Ascending aorta (tissue), 2 donors: ENCODE measurements around the gene FBLIM1. TPM values are rescaled to one million over a fixed set of nuclear protein-coding genes. Genes with fewer than 3 reads are reported as not detected.

Source experiments
- DNase-seq, 2 donors: peaks; one replicate each; pipeline ENCODE4 v3.0.0-alpha.2; 2019; ENCODE audit warnings: low spot score in 2 of 2
- H3K27ac ChIP-seq, 2 donors: fragments of 200-600 bp; sonication (generic); one replicate each; pipeline ENCODE4 v1.5.1; 2016 to 2017; ENCODE audit warnings: mild to moderate bottlenecking in 1 of 2
- H3K27me3 ChIP-seq: fragments of 200-600 bp; sonication (generic); one replicate; pipeline ENCODE4 v1.5.1; 2017
- H3K36me3 ChIP-seq, 2 donors: fragments of 200-600 bp; sonication (generic); one replicate each; pipeline ENCODE4 v1.5.1; 2016
- H3K4me1 ChIP-seq, 2 donors: fragments of 200-600 bp; sonication (generic); one replicate each; pipeline ENCODE4 v1.5.1; 2016 to 2017; ENCODE audit warnings: mild to moderate bottlenecking in 1 of 2
- H3K4me3 ChIP-seq, 2 donors: fragments of 200-600 bp; sonication (generic); one replicate each; pipeline ENCODE4 v1.5.1; 2016 to 2017; ENCODE audit warnings: mild to moderate bottlenecking in 1 of 2
- H3K9me3 ChIP-seq, 2 donors: fragments of 200-600 bp; sonication (generic); one replicate each; pipeline ENCODE4 v1.5.1; 2016
- intact Hi-C: fragments of 100-400 bp; cut with DNase I; formaldehyde crosslinking; loops from one replicate; pipeline ENCODE4 v1.15.1; 2023
- total RNA-seq: library from RNA; depleted of rRNA; stranded (reverse); fragments of >200 nt; gene quantifications from one replicate; pipeline ENCODE4 v1.1.0, GENCODE V29; 2016
- TF ChIP-seq, protein P1 (sequence below), 3 experiments: fragments of 200-600 bp in 2 of 3; fragments of 450-650 bp in 1 of 3; sonication (generic) in 2 of 3; IDR thresholded peaks; one replicate each; pipeline ENCODE4 v1.5.1; 2016 to 2019; ENCODE audit warnings: antibody characterized with exemption in 3 of 3, mild to moderate bottlenecking in 1 of 3, moderate library complexity in 1 of 3

Gene FBLIM1
- total RNA-seq, 1 donor from 2014 or later, result 641 TPM

GRCh38 chr1:15830258-15830657 lies 71.7 kb downstream of the FBLIM1 start:
- Histone ChIP-seq H3K27me3 (no peaks in the 10 kb centered on the region), H3K27ac (peak overlapping the region; percentile 100), H3K9me3 (no peaks in the 10 kb centered on the region), H3K4me3 (peak overlapping the region in 1 of 2 donors; percentile 17), H3K4me1 (peaks cover 4 to 22% of the 10 kb centered on the region in 2 donors), H3K36me3 (no peaks in the 10 kb centered on the region)
- intact Hi-C loops, result no loop called here
- TF ChIP-seq, protein P1, sequence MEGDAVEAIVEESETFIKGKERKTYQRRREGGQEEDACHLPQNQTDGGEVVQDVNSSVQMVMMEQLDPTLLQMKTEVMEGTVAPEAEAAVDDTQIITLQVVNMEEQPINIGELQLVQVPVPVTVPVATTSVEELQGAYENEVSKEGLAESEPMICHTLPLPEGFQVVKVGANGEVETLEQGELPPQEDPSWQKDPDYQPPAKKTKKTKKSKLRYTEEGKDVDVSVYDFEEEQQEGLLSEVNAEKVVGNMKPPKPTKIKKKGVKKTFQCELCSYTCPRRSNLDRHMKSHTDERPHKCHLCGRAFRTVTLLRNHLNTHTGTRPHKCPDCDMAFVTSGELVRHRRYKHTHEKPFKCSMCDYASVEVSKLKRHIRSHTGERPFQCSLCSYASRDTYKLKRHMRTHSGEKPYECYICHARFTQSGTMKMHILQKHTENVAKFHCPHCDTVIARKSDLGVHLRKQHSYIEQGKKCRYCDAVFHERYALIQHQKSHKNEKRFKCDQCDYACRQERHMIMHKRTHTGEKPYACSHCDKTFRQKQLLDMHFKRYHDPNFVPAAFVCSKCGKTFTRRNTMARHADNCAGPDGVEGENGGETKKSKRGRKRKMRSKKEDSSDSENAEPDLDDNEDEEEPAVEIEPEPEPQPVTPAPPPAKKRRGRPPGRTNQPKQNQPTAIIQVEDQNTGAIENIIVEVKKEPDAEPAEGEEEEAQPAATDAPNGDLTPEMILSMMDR (IDR thresholded peaks at IDR 0.05), result peak in 1 of 3 experiments; percentile 6
- no peak for DNase-seq

GRCh38 chr1:15833069-15833679 lies 74.6 kb downstream of the FBLIM1 start:
- TF ChIP-seq, protein P1 (IDR thresholded peaks at IDR 0.05), result no peak
- H3K4me3 ChIP-seq, result peak overlapping the region; percentile 79 to 95
- peak overlapping the region; percentile 100 for H3K27ac ChIP-seq
- intact Hi-C loops, result no loop called here
- H3K9me3 ChIP-seq, result no peaks in the 10 kb centered on the region
- H3K27me3 ChIP-seq, result no peaks in the 10 kb centered on the region
- H3K4me1 ChIP-seq, result peaks cover 4 to 33% of the 10 kb centered on the region in 2 donors
- peak in 1 of 2 donors; percentile 81 for DNase-seq
- H3K36me3 ChIP-seq, result no peaks in the 10 kb centered on the region

DNA sequence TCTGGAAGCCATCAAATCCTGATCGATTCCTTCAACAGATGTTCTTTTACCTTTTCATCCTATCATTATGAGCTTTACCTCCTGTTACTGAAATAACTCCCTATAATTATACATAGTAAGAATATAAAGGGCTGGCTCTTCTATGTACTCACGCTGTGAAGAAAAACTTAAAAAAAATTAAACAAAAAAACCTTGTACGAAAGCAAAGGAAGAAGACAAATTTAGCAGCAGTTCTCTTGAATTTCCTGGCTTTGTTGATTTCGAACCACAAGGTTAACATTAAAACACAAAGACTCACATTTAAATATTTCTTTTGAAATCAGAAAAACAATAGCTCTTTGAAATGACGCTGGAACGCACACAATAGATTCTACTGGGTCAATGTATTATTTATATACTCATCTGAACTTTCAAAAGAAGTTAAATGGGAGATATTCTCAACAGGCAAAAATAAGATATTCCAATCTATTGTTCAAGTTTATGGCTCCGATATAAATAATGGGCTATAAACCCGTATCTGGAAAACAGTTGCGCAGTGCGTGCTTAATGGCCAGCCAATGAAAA lies 75.3 kb downstream of the FBLIM1 start:
- H3K4me1 ChIP-seq, result peaks cover 4 to 33% of the 10 kb centered on the region in 2 donors
- intact Hi-C loops, result loop anchor here (1.0 to 2.0 kb wide), 3 partner anchors 34 to 115 kb away; no protein-coding TSS in a partner anchor
- peak overlapping the region; percentile 79 to 95 for H3K4me3 ChIP-seq
- no peaks in the 10 kb centered on the region for H3K36me3 ChIP-seq
- H3K27me3 ChIP-seq, result no peaks in the 10 kb centered on the region
- peak overlapping the region; percentile 100 for H3K27ac ChIP-seq
- H3K9me3 ChIP-seq, result no peaks in the 10 kb centered on the region
- TF ChIP-seq, protein P1 (IDR thresholded peaks at IDR 0.05), result no peak
- no peak for DNase-seq

DNA sequence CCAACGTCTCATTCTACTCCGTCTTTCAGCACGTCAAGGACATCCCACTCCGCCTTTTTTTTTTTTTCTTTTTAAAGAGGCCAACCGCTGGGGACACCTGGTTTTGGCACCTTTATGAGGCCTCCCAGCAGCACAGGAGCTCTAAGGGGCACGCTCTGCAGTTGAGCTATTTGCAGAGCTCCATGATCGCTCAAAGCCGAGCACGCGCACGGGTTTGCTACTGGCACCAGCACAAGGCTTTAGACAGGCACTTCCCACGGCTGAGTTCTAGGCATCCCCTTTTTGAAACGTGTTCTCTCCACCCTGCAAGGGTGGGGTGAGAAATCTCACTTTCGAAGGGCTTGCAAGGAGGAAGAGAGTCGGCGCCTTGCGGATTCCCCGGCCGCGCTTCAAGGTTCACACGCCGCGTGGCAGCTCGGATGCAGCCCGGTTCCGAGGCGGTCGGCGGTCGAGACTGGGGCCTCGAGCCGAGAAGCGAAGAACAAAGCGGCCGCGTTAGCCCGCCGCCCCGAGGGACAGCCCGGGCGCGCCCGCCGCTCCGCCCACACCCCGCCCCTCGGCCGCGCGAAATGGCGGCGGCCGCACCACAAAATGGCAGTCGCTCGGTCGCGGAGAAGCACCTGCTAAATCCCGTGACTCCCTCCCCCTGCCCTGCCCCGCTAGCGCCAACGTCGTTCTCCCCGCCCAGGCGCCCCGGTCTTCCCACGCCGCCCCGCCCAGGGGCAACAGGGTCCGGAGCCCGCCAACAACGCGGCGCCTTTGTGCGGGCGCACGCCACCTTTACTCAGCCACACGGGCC lies 76.0 kb downstream of the FBLIM1 start:
- Histone ChIP-seq H3K27ac (peak overlapping the region; percentile 100), H3K36me3 (no peaks in the 10 kb centered on the region), H3K9me3 (no peaks in the 10 kb centered on the region), H3K4me1 (peaks cover 4 to 33% of the 10 kb centered on the region in 2 donors), H3K27me3 (no peaks in the 10 kb centered on the region), H3K4me3 (peak overlapping the region; percentile 79 to 95)
- TF ChIP-seq, protein P1 (IDR thresholded peaks at IDR 0.05), result no peak
- peak; percentile 43 to 90 for DNase-seq
- intact Hi-C loops, result loop anchor here (1.0 to 2.0 kb wide), 3 partner anchors 34 to 115 kb away; no protein-coding TSS in a partner anchor

- TF ChIP-seq, protein P1 (IDR thresholded peaks at IDR 0.05), result no peak
- no peaks in the 10 kb centered on the region for H3K27me3 ChIP-seq
- intact Hi-C loops, result loop anchor here (2.0 kb wide), 1 partner anchor 52 kb away; no protein-coding TSS in a partner anchor
- no peak for DNase-seq
- peak overlapping the region; percentile 79 to 95 for H3K4me3 ChIP-seq
- H3K4me1 ChIP-seq, result peaks cover 4 to 33% of the 10 kb centered on the region in 2 donors
- no peaks in the 10 kb centered on the region for H3K36me3 ChIP-seq
- no peaks in the 10 kb centered on the region for H3K9me3 ChIP-seq
- peak overlapping the region; percentile 100 for H3K27ac ChIP-seq
Measured at GRCh38 chr1:15835205-15835740, 76.7 kb downstream of the FBLIM1 start.
